CD4-positive, alpha-beta T cell (primary cell): ENCODE measurements around the gene CENPP. TPM values are rescaled to one million over a fixed set of nuclear protein-coding genes. Genes with fewer than 3 reads are reported as not detected.
A peak's percentile ranks its signal among the peaks of the same experiment; 100 is the strongest.

Experiments used
- ATAC-seq: fragments of 200-7000 bp; cut with Tn5 transposase; one replicate; pipeline ENCODE4 v1.10.0; 2022; ENCODE audit warnings: mild to moderate bottlenecking; ENCODE audit not compliant: poor library complexity
- CTCF ChIA-PET: fragments of 350-600 bp; sonication (Branson Sonifier 250); formaldehyde crosslinking; loops from one replicate; lab custom pipeline; 2021; ENCODE audit warnings: antibody characterized with exemption, inconsistent platforms; lab: Charles Lee
- POLR2A ChIA-PET: fragments of 350-600 bp; sonication (Branson Sonifier 250); formaldehyde crosslinking; loops from one replicate; lab custom pipeline; 2021; ENCODE audit warnings: antibody characterized with exemption, inconsistent platforms; lab: Charles Lee
- DNase-seq, 14 experiments: peaks; one replicate each; pipeline ENCODE4 v3.0.0-alpha.2; 2013 to 2020; ENCODE audit warnings: mixed read lengths in 2 of 14
- H3K27ac ChIP-seq, 2 donors: one replicate each; pipeline versions ENCODE4 v1.5.1 to v1.7.0; 2013; ENCODE audit warnings: low read length in 2 of 2, low read depth in 1 of 2, mild to moderate bottlenecking in 1 of 2
- H3K27me3 ChIP-seq, 2 experiments: 1 replicate in 1 of 2; 2 replicates in 1 of 2; pipeline versions ENCODE4 v1.6.1 to v1.7.0; 2013; ENCODE audit warnings: low read length in 2 of 2, control low read depth in 1 of 2, mild to moderate bottlenecking in 1 of 2, moderate library complexity in 1 of 2; ENCODE audit not compliant: insufficient read depth in 2 of 2, control insufficient read depth in 1 of 2
- H3K36me3 ChIP-seq: one replicate; pipeline ENCODE4 v1.6.1; 2013; ENCODE audit warnings: low read length, control low read depth; ENCODE audit not compliant: insufficient read depth
- H3K4me1 ChIP-seq: one replicate; pipeline ENCODE4 v1.6.1; 2013; ENCODE audit warnings: low read length, control low read depth; ENCODE audit not compliant: insufficient read depth
- H3K4me3 ChIP-seq: one replicate; pipeline ENCODE4 v1.5.1; 2013; ENCODE audit warnings: mild to moderate bottlenecking, low read length, moderate library complexity
- H3K9me3 ChIP-seq, 2 experiments: 1 replicate in 1 of 2; 2 replicates in 1 of 2; pipeline versions ENCODE4 v1.6.1 to v1.7.0; 2013; ENCODE audit warnings: low read length in 2 of 2, mild to moderate bottlenecking in 2 of 2, control low read depth in 1 of 2, moderate library complexity in 1 of 2; ENCODE audit not compliant: control insufficient read depth in 1 of 2, insufficient read depth in 1 of 2
- H3K27ac Mint-ChIP-seq: one replicate; pipeline ENCODE4 v1.8.0; 2020; ENCODE audit warnings: mixed read lengths
- H3K27me3 Mint-ChIP-seq: one replicate; pipeline ENCODE4 v1.8.0; 2021; ENCODE audit warnings: mixed read lengths
- H3K36me3 Mint-ChIP-seq: one replicate; pipeline ENCODE4 v1.8.0; 2021; ENCODE audit warnings: low read depth, mixed read lengths
- H3K4me1 Mint-ChIP-seq: one replicate; pipeline ENCODE4 v1.8.0; 2021; ENCODE audit warnings: low read depth, mixed read lengths
- H3K4me3 Mint-ChIP-seq: one replicate; pipeline ENCODE4 v1.8.0; 2020; ENCODE audit warnings: mild to moderate bottlenecking, mixed read lengths
- H3K9me3 Mint-ChIP-seq: one replicate; pipeline ENCODE4 v1.8.0; 2020; ENCODE audit warnings: mixed read lengths
- intact Hi-C, 2 experiments: fragments of 100-400 bp; cut with DNase I in 1 of 2; cut with micrococcal nuclease in 1 of 2; formaldehyde crosslinking; loops; one replicate each; pipeline versions ENCODE4 v1.15.1 to v1.9.0; 2023 to 2025; cut with DNase I, micrococcal nuclease
- total RNA-seq, 174 experiments: library from RNA in 2 of 174; stranded (reverse) in 2 of 174; gene quantifications; one replicate each; pipeline ENCODE4 v1.2.3 and lab custom pipeline; 2021 to 2026
- TF ChIP-seq, protein P1 (sequence below): fragments of 200-600 bp; IDR thresholded peaks from one replicate; pipeline ENCODE4 v1.8.0; 2022; ENCODE audit warnings: antibody characterized with exemption, mild to moderate bottlenecking

CENPP gene
- total RNA-seq, 2 experiments from 2014 or later: 4.8 TPM

DNA sequence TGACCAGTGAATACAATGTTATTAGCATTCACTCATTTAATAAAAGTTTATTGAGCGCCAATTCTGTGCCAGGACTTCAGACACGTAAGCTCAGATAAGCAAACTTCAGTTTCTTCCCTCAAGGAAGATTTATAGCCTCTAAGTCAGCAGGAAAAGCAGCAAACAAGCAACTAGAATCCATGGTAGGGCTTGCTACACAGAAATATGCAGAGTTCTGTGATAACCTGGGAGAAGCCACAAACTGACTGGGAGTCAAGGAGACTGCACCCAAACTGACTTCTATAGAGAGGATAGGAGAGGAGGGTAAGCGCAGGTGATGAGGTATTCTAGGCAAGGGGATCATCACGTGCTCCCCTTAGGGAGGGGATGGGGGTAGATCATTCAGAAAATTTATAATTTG is 80.1 kb downstream of the CENPP start:
- intact Hi-C loops: no loop called here
- ATAC-seq (no peak), DNase-seq (peak in 1 of 14 experiments; percentile 1)
- ChIA-PET CTCF (no interaction called here), POLR2A (no interaction called here)
- peak overlapping the region; percentile 84 for H3K27ac Mint-ChIP-seq
- Histone ChIP-seq H3K27me3 (no peaks in the 10 kb centered on the region), H3K4me3 (no peak overlapping the region), H3K36me3 (no peaks in the 10 kb centered on the region), H3K9me3 (no peaks in the 10 kb centered on the region), H3K4me1 (peaks cover 14% of the 10 kb centered on the region), H3K27ac (no peak overlapping the region)
- TF ChIP-seq, protein P1, sequence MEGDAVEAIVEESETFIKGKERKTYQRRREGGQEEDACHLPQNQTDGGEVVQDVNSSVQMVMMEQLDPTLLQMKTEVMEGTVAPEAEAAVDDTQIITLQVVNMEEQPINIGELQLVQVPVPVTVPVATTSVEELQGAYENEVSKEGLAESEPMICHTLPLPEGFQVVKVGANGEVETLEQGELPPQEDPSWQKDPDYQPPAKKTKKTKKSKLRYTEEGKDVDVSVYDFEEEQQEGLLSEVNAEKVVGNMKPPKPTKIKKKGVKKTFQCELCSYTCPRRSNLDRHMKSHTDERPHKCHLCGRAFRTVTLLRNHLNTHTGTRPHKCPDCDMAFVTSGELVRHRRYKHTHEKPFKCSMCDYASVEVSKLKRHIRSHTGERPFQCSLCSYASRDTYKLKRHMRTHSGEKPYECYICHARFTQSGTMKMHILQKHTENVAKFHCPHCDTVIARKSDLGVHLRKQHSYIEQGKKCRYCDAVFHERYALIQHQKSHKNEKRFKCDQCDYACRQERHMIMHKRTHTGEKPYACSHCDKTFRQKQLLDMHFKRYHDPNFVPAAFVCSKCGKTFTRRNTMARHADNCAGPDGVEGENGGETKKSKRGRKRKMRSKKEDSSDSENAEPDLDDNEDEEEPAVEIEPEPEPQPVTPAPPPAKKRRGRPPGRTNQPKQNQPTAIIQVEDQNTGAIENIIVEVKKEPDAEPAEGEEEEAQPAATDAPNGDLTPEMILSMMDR: no peak
- H3K36me3 Mint-ChIP-seq: no peaks in the 10 kb centered on the region
- H3K9me3 Mint-ChIP-seq: no peaks in the 10 kb centered on the region
- H3K4me3 Mint-ChIP-seq: peak overlapping the region; percentile 60
- peaks cover 37% of the 10 kb centered on the region for H3K4me1 Mint-ChIP-seq
- H3K27me3 Mint-ChIP-seq: no peaks in the 10 kb centered on the region

DNA sequence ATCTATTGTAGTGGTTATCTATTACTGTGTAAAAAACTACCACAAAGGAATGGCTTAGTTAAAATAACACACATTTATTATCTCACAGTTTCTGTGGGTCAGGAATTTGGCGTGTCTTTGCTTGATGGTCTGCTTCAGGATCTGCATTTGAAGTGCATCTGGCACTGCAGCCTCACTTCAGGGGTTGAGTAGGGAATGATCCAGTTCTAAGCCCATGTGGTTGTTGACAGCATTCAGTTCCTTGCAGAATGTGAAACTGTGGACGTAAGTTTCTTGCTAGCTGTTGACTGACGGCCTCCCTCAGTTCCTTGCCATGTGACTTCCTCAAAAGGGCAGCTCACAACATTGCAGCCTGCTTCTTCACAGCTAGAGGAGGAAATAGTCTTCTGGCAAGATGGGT is 80.7 kb downstream of the CENPP start:
- CTCF ChIA-PET: no interaction called here
- H3K4me3 ChIP-seq: peak overlapping the region; percentile 38
- ATAC-seq (peak; percentile 91), DNase-seq (peak in 13 of 14 experiments; percentile 6 to 72 (median 32))
- Mint-ChIP-seq H3K4me1 (peaks cover 37% of the 10 kb centered on the region), H3K4me3 (peak overlapping the region; percentile 60), H3K27ac (peak overlapping the region; percentile 84), H3K9me3 (no peaks in the 10 kb centered on the region), H3K27me3 (no peaks in the 10 kb centered on the region), H3K36me3 (no peaks in the 10 kb centered on the region)
- no peaks in the 10 kb centered on the region for H3K36me3 ChIP-seq
- no peaks in the 10 kb centered on the region for H3K27me3 ChIP-seq
- peak overlapping the region in 1 of 2 donors; percentile 46 for H3K27ac ChIP-seq
- TF ChIP-seq, protein P1: no peak
- intact Hi-C loops: no loop called here
- no peaks in the 10 kb centered on the region for H3K9me3 ChIP-seq
- H3K4me1 ChIP-seq: peaks cover 14% of the 10 kb centered on the region
- POLR2A ChIA-PET: interaction anchor here (1.1 kb wide), 1 partner anchor 359 kb away, joined by 3 read pairs; no protein-coding TSS in a partner anchor

DNA sequence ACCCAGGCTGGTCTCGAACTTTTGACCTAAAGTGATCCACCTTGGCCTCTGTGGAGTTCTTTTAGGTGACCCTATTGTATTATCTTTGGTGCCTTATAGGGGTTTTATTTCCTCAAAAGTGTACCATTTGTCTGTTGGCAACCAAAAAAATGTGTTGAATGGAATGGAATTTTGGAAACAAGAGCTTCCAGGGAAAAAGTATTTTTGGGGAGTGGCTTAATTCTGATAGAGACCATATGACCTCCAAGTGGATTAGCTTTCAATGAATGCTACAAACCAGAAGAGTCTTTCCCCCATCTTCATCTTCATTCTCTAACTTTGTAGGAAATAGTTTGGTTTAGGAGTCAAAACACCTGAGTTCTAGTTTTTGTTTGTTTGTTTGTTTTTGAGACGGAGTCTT is 82.1 kb downstream of the CENPP start:
- ATAC-seq (no peak), DNase-seq (no peak)
- TF ChIP-seq, protein P1: no peak
- H3K27ac Mint-ChIP-seq: no peak overlapping the region
- no peak overlapping the region for H3K27ac ChIP-seq
- peaks cover 14% of the 10 kb centered on the region for H3K4me1 ChIP-seq
- no peak overlapping the region for H3K4me3 ChIP-seq
- H3K9me3 ChIP-seq: no peaks in the 10 kb centered on the region
- H3K4me3 Mint-ChIP-seq: no peak overlapping the region
- no peaks in the 10 kb centered on the region for H3K9me3 Mint-ChIP-seq
- no peaks in the 10 kb centered on the region for H3K27me3 Mint-ChIP-seq
- POLR2A ChIA-PET: no interaction called here
- no peaks in the 10 kb centered on the region for H3K27me3 ChIP-seq
- CTCF ChIA-PET: no interaction called here
- H3K36me3 ChIP-seq: no peaks in the 10 kb centered on the region
- intact Hi-C loops: no loop called here
- peaks cover 35% of the 10 kb centered on the region for H3K4me1 Mint-ChIP-seq
- no peaks in the 10 kb centered on the region for H3K36me3 Mint-ChIP-seq
